NCI-H1417 (cell line): ENCODE measurements around the gene RPL26.
A peak's percentile ranks its signal among the peaks of the same experiment; 100 is the strongest.
"Not testable (repeated sequence)": the region's sequence is repeated elsewhere in the genome, so short reads cannot be mapped to it uniquely, and the experiment has no call there.

ENCODE experiments used
- DNase-seq, 3 experiments: peaks; one replicate each; lab custom pipeline; 2025; lab: John Stamatoyannopoulos, UW

Gene RPL26

GRCh38 chr17:8394497-8394896 lies 11.5 kb upstream of the RPL26 start:
- not testable (repeated sequence) for DNase-seq

- peak in 1 of 3 experiments; percentile 1 for DNase-seq
These were observed 10.7 kb upstream of the RPL26 start for GRCh38 chr17:8393470-8394231.

- DNase-seq = no peak
These were observed 9.9 kb upstream of the RPL26 start for GRCh38 chr17:8392674-8393469.

- no peak for DNase-seq
These were observed 9.3 kb upstream of the RPL26 start for GRCh38 chr17:8392274-8392673.

DNA sequence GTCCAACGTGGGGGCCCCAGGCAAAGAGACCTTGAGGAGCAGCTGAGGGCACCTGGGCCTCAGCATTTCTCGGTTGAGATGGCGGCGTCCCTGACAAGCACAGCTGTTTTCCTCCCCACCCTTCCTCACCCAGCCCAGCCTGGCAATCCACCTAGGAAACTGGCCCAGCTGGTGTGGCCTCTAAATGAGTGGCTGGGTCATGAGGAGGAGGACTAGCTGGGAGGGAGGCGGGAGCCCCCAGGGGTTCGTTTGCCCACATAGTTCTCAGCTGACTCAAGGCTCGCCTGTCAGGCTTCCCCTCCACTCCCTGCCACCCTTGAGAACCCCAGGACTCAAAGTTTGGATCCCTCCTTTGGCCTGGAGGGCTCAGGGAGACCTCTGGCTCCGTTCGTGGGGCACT lies 8.7 kb upstream of the RPL26 start:
- no peak for DNase-seq

GRCh38 chr17:8387914-8388651 lies 5.1 kb upstream of the RPL26 start:
- DNase-seq = no peak

DNA sequence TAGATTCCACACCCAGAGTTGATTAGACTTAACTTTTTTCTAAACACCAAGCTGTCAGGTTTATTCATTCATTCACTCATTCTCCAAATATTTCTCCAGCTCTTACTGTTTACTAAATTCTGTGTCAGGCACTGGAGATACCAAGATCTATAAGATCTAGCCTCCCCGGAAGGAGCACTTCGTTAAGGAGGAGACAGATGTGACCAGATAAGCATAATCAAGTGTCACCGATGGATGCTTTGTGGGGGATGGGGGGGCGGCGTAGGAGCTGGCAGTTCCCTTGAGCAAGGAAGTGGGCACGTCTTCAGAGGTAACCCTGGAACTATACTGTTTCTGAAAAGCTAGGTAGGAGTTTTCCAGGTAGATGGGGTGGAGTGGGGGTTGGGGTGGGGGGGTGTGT lies 3.8 kb upstream of the RPL26 start:
- no peak for DNase-seq

- no peak for DNase-seq
These were observed 1.9 kb upstream of the RPL26 start for GRCh38 chr17:8384801-8385378.

DNA sequence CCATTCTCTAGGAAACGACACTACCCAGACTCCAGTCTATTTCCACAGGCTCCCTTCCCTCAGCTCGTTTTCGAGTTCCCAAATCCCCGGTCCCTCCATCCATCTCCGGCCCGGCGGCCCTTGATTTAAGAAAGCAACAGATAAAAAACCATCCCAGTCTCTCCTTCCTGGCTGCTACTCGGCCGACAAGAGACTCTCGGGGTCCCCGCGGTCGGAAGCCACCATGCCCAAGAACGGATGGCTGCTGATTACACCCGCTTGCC lies 182 bp downstream of the RPL26 start:
- DNase-seq = peak in 1 of 3 experiments; percentile 66

DNA sequence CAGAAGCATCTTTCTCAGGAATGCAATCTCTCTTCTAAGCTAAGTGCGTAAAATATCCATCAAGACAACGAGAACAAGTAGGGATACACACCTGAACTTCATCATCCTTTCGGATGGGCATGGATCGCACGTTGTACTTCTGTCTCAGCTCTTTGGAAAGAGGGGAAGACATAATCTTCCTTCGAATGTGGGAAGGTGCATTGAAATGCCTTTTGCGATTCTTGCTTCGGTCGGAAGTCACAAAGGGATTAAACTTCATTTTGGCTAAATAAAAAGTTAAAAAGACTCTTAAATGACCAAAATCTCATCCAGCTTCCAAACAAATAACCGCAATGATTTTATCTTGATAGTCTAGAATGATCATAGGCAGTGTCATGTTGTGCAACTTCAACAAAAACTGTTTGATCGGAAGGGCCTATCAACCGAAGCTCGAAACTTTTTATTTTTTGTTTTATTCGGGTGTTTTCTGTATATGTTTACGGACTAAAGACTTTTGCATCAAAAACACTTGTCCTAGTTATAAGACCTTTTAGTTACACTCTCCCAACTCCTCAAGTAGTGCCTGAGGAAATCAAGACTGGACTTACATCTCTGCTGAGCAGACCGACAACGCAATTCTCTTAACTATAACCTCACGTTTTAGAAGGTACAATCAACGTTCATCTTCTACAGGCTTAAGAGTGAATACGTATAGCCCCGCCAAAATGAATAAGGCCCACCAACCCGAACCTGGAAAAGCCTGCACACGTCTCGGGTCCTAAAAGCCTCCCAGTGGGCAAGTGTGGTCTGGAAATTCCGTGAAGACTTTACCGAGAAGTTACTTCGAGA lies 727 bp downstream of the RPL26 start:
- peak in 1 of 3 experiments; percentile 4 for DNase-seq

DNA sequence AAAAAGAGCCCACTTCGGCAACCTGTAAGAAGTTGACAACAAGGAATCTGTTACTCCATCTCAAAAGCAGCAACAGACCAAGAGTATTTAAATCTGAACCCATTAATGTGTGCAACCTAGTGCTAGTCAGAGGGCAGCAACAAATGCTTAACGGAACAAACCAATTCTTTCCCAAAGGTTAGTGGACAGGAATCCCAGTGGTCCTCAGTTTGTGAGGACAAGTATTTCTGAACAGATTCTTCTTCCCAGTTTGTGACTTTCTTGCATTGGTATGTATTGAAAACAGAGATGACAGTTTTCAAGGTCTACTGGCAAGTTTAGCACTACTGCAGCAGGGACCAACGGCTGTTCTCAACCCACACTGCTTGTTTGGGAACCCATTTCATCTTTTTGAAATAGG lies 2.9 kb downstream of the RPL26 start:
- DNase-seq = no peak

GRCh38 chr17:8378117-8378516 lies 4.9 kb downstream of the RPL26 start:
- not testable (repeated sequence) for DNase-seq

- peak in 1 of 3 experiments; percentile 8 for DNase-seq
These were observed 5.6 kb downstream of the RPL26 start for GRCh38 chr17:8377422-8377821.

DNA sequence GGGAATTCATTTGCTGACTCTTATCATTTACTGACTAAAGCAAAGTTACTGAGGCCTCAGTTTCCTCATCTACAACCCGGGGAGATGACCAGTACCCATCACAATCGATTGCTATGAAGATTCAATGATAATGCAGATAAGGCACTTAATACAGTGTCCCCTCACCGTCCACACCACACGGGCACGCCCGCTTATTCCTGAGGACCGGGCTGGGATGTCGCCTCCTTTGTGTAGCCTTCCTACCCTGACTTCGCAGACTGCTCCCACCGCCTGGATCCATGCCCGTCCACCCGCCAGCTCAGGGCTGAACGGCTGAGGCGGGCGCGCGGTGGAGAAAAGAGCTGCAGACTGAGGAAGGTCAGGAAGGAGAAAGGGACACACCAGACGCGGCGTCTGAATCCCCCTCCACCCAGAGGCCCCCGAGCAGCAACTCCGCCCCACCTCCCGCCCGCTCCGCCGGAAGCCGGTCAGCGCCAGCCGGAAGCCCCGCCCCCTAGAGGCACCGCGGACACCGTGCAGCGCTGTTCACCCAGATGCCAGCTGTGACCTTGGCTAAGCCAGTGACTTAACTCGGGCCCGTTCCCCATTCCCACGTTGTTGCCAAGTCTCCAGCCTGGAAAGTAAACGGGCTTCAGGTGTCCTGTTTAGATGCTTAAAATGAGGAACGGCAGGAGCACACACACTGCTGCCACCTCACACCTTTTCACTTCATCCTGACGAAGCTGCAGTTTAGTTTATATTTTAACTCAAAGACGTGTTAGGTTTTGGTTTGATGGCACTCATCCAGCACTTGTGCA lies 6.5 kb downstream of the RPL26 start, which contains the start of gene KRABD2:
TSS of gene KRABD2 (minus strand) at position 434 of the 797 bp plus-strand sequence.
- DNase-seq = peak; percentile 74 to 81 (median 75)

- peak in 2 of 3 experiments; percentile 14 to 61 for DNase-seq
These were observed 7.2 kb downstream of the RPL26 start for GRCh38 chr17:8375738-8376259.

GRCh38 chr17:8373856-8374255 lies 9.1 kb downstream of the RPL26 start:
- not testable (repeated sequence) for DNase-seq

DNA sequence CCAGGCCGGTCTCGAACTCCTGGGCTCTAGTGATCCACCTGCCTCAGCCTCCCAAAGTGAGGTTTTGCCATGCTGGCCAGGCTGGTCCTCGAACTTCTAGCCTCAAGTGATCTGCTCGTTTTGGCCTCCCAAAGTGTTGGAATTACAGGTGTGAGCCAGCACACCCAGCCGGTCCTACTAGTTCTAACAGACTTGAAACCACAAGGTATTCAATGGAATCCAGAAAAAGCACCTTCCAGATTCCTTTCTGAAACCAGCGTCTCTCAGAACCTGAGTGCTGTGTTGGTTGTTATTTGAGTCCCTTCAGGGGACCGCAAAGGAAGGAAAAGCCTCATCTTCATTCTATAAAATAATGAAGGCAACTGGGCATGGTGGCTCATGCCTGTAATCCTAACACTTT lies 10.6 kb downstream of the RPL26 start:
- no peak for DNase-seq

DNA sequence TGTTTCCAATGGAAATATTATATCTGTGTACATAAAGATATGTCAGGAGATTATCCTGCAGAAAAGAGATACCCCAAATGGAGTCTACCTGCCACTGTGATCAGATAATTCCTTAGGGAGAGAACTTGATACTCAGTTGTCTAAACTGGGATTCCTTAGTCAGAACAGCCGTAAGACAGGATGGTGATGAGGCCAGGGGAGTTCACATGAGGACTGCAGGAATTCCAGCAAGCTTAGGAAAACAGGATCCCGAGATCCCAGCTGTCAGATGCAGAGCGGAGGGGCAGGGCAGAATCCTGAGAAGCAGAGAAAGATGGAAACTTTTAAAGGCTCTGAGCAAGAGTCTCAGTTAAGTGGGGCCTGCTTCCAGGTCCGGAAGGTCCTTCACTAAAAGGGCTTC lies 11.2 kb downstream of the RPL26 start:
- DNase-seq = no peak

DNA sequence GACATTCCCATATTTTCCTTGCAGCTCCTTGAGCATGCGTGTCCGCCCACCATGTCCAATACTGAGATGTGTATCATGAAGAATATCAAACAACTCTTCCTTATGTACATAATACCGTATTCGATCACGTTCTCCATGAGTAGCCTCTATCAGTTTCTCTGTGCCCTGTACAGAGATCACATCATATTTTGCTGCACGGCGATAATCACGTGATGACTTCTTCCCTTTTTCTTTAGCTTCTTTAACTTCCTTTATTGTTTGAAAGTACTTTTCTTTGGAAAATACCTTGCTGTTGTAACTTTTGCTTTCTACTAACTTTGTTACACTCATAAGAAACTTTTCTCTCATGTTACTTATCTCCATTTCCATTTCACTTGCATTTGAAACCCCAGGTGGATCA lies 13.0 kb downstream of the RPL26 start:
- no peak for DNase-seq

GRCh38 chr17:8368193-8368592 lies 14.8 kb downstream of the RPL26 start:
- no peak for DNase-seq
